Measurements from ENCODE around the gene TNIP2.

DNA sequence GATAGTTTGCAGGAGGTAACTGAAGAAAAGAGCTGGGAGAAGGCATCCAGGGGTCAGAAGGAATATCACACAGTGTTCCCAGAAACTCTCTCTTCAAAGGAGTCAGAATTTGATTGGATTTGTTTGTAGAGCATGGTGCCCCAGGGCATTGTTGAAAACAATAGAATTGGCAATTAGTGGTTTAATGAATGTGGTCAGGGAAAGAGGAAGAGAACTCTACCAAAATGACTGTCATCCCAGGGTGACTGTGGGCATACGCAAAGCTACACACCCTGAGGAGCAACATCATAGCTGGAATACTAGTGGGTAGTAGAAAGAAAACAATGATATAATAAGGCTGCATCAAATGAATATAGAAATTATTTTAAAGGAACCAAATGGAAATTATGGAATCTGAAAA, 21.5 kb downstream of the TNIP2 start:
- TF ChIP-seq, protein P1, sequence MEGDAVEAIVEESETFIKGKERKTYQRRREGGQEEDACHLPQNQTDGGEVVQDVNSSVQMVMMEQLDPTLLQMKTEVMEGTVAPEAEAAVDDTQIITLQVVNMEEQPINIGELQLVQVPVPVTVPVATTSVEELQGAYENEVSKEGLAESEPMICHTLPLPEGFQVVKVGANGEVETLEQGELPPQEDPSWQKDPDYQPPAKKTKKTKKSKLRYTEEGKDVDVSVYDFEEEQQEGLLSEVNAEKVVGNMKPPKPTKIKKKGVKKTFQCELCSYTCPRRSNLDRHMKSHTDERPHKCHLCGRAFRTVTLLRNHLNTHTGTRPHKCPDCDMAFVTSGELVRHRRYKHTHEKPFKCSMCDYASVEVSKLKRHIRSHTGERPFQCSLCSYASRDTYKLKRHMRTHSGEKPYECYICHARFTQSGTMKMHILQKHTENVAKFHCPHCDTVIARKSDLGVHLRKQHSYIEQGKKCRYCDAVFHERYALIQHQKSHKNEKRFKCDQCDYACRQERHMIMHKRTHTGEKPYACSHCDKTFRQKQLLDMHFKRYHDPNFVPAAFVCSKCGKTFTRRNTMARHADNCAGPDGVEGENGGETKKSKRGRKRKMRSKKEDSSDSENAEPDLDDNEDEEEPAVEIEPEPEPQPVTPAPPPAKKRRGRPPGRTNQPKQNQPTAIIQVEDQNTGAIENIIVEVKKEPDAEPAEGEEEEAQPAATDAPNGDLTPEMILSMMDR (IDR thresholded peaks at IDR 0.05), result no peak
- TF ChIP-seq EP300 (IDR thresholded peaks at IDR 0.05) (no peak), POLR2A (IDR thresholded peaks at IDR 0.05) (no peak), POLR2AphosphoS5 (IDR thresholded peaks at IDR 0.05) (no peak)

Data from upper lobe of left lung (tissue), 4 donors.